ENCODE data around the gene LCP2.
"Not testable (repeated sequence)": the region's sequence is repeated elsewhere in the genome, so short reads cannot be mapped to it uniquely, and the experiment has no call there.

The LCP2 gene

DNA sequence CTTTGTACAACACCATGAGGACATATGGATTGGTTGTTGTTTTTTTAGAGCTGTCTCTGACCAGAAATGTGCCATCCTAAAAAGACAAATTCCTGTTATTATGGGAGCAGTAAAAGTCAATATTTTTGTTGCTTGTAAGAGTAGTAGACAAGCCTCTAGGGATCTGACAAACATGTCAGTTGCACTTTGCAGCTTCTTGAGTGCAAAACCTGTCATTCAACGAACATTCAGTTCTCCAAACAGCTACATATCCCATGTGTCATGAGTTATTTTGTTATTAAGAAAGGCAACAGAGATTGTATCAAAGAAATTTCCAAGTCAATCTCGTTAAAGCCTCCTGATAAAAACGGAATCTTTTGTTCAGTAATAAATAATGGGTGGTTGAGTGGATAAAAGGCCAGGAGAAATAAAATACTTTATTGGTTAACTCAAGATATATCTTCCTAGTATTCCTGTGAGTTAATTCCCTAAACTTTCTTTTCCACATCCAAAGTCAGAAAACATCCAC lies 46.7 kb downstream of the LCP2 start:
- TF ChIP-seq CTCF (IDR thresholded peaks at IDR 0.05; ENCODE audit: low read depth, low read length) = no peak
- DNase-seq (ENCODE audit: extremely low read depth, low read depth) = no peak

GRCh38 chr5:170249355-170249754 lies 48.2 kb downstream of the LCP2 start:
- no peak for DNase-seq (ENCODE audit: extremely low read depth, low read depth)
- TF ChIP-seq CTCF (IDR thresholded peaks at IDR 0.05; ENCODE audit: low read depth, low read length) = no peak

DNA sequence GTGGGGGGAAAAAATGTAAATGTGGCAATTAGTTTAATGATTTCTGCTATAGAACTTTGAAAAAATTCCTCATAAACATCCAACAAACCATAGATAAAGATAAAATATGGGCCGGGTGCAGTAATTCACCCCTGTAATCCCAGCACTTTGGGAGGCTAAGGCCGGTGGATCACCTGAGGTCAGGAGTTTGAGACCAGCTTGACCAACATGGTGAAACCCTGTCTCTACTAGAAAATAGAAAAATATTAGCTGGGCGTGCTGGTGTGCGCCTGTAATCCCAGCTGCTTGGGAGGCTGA lies 48.7 kb downstream of the LCP2 start:
- DNase-seq (ENCODE audit: extremely low read depth, low read depth) = not testable (repeated sequence)

DNA sequence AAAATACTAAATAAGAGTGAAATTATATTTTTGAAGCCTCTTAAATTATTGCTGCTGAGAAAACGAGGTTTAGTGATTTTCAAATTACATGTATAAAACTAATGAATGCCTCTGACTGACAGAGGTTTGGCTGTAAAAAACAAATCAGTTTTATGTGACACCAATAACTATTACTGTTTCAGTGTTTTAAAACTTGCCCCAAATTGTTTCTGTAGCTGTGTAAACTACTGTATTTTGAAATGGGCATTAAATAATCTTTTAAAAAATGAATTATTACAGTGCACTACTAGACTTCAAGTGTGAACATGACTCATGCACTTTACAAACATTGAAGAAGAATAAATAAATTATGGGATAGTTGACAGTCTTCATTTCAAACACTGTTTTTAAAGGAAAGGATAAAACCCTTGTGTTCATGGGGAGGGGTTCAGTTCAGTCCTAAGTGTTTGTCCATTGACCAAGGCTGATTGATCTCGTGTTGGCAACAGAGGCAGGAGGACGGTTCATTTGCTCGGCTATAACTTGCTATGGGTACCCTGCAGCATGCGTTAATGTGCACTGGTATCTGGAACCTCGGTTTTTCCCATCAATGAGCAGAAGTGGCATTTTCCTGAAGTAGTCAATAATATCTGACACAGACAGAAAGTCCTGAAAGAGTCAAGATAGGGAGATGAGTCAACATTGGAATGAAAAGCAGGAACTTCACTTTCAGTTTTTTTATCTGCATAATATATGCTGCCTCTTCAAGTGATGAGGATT lies 49.2 kb downstream of the LCP2 start:
- DNase-seq (ENCODE audit: extremely low read depth, low read depth) = no peak
- no peak for TF ChIP-seq CTCF (IDR thresholded peaks at IDR 0.05; ENCODE audit: low read depth, low read length)

DNA sequence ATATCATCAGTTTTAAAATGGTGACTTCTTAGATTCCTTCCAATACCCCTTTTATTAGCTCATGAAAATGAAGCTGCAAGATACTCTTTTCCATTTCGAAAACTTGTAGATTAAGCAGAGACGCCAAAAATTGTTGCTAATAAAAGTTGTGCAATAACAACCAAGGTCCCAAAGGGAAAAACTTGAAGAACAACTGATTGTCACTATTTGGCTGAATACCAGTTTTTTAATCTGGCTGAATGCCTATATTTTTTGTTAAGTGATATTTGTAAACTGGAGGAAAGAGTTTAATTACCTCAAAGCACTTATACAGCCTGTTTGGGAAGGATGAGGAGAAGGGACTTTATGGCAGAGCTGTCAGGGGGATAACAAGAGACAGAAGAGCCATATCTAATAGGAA lies 50.2 kb downstream of the LCP2 start:
- DNase-seq (ENCODE audit: extremely low read depth, low read depth) = no peak
- TF ChIP-seq CTCF (IDR thresholded peaks at IDR 0.05; ENCODE audit: low read depth, low read length) = no peak

GRCh38 chr5:170246126-170246870 lies 51.3 kb downstream of the LCP2 start:
- DNase-seq (ENCODE audit: extremely low read depth, low read depth) = no peak
- TF ChIP-seq CTCF (IDR thresholded peaks at IDR 0.05; ENCODE audit: low read depth, low read length) = no peak

- DNase-seq (ENCODE audit: extremely low read depth, low read depth) = not testable (repeated sequence)
Measured at GRCh38 chr5:170245436-170245835, 52.1 kb downstream of the LCP2 start.

DNA sequence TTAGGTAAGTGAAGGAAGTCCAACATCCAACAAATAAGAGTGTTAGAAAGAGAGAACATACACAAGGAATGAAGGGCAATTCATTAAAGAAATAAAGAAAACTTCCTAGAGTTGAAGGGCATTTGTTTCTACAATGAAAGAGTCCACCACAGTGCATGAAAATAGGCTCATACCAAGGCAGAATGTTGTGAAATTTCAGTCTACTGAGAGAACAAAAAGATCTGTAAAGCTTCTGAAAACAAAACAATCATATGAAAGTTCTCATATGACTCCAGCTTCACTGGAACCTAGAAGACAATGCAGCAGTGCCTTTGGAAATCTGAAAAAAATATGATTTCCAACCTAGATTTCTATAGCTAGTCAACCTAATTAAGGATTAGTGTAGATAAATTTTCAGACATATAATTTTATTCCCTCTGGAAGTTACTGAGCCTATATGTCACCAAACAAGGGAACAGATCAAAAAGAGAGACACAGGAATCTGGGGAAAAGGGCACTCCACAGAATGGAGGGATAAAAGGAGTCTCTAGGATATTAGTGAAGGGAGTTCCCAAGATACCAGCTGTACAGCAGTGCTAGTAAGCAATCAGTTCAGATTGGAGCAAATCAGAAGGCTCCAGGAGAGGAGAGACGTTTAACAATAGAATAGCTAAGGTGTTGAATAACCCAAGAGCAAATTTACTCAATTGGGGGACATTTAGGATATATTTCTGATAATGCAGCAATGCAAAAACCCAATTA lies 59.0 kb downstream of the LCP2 start:
- no peak for DNase-seq (ENCODE audit: extremely low read depth, low read depth)
- no peak for TF ChIP-seq CTCF (IDR thresholded peaks at IDR 0.05; ENCODE audit: low read depth, low read length)
